DMS114 treated with DMSO at 0.1 percent for 48 hours (cell line): Measurements from ENCODE around the gene KSR1.

Experiments
- DNase-seq: peaks from one replicate; lab custom pipeline; 2025; ENCODE audit not compliant: unreplicated experiment; lab: John Stamatoyannopoulos, UW

KSR1 gene

DNA sequence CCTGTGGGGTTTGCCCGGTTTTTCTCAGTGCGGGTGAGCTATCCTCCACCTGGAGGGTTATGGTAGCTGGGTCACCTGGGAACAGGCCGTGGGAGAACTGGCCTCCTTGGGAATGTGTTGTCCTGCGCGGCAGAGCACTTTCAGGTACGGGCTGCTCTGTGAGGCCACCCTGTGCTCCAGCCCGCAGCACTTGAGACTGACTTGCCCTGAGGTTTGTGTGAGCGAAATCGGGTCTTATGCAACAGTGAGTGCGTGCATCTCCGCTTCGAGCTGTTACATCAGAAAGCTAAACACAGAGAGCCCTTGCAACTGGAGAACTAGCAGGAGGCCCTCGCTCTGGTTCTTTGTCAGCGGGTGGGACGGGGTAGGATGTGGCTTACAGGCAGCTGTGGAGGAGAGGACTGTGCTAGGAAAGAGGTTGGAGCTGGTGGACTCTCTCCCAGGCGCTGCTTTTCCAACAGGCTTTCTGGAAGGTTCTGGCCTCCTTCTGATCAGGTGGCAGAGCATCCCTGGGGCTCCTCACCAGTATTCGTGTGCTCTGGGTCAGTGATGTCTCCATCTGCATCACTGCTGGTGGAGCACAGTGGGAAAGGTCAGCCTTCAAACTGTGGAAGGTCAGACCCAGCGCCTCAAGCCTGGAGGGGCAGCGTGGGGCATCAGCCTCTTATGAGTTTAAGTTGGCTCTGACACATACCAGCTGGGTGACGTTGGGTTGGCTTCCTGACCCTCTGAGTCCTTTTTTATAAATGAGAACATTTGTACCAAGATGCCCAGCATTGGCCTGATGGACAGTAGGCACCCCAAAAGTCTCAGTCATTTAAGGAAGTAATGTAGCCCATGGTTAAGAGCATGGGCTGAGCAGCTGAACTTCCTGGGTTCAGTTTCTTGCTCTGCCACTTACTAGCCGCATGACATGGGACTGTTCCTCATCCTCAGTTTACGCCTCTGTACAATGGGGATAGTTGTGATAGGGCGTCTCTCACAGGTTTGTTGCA, 76.3 kb downstream of the KSR1 start:
- no peak for DNase-seq

DNA sequence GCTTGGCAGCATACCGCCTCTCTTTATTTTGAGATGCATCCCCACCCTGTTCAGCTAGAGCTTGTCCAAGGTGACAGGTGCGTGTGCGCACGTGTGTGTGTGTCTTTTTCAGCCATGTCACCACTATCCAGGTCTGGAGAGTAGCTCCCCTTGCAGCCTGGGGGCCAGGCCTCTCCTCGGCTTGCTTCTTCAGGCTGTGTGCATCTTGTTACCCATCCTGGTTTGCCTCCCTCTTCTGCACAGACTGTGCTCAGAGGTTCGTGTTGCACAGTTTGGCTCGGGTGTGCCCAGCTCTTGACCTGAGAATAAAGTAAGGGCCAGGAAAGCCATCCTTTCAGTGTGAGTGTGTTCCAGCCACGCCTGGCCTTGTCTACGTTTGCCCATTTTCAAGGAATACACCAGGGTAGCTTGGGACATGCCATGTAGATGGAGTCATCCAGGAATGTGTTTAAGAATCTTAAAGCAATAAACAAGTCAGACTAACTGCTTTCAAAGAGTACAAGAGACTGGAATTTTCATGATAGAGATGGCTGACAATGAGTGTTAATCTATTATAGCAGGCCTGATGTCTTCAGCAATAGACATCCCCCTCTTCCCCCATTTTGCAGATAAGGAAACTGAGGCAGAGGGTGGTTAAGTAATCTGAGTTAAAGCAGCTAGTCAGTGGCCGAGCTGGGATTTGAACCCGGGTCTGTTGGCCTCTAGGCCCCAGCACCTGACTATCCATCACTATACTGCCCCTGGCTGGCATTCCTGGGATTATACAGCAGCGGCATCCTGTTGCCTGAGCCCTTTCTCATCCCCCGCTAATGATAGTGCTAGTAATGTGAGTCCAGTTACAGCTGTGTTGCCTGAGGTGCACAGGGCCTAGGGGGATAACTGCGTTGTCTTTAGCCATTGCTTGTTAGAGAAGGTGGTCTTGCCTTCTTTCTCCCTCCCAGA, 77.9 kb downstream of the KSR1 start:
- no peak for DNase-seq

DNA sequence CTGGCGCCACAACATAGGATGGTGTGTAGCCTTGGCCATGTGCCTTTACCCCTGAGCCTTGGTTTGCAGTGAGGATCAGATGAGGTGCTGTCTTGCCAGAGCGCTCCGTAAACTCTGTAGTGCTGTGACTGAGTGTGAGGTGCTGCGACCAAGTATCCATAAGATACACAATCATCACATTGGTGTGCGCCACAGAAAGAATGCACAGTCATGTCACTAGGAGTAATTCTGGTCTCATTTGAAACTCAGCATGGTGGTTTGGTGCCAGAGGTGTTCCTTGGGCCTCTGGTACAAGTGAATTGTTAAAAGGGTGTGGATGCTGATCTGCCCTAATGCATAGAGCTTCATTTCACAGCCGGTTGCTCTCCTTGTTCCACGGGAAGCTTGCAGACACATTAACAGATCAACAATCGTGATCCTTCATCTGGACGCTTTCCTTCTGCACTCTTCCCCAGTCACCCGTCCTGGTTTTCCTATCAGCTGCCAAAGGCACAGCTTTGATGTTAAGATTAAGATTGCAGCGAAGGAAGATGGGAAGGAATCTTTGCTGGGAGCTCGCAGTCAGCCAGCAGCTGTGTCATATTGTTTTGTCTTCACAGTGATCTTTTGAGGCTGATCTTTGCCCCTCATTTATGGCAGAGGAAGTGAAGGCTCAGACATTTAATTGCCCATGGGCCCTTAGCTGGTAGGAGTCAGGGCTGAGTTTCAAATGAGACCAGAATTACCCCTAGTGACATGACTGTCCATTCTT, 79.1 kb downstream of the KSR1 start:
- no peak for DNase-seq

DNA sequence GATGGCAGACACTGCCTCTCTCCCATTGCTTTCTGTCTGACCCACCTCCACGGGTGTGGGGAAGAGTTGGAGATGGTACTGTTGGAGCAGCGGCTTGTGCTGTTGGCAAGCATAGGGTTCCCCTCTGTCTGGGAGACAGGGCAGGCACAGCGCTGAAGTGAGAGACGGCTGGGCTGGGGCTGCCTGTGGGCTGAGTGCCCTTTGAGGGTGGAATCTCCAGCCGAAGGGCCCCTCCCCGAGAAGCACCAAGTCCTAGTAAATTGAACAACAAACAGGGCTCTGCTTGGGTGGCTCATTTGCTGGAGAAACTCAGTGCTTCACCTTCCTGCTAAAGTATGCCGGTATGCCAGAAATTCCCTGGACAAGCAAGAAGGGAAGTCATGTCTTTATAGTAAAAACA, 79.7 kb downstream of the KSR1 start:
- no peak for DNase-seq

DNA sequence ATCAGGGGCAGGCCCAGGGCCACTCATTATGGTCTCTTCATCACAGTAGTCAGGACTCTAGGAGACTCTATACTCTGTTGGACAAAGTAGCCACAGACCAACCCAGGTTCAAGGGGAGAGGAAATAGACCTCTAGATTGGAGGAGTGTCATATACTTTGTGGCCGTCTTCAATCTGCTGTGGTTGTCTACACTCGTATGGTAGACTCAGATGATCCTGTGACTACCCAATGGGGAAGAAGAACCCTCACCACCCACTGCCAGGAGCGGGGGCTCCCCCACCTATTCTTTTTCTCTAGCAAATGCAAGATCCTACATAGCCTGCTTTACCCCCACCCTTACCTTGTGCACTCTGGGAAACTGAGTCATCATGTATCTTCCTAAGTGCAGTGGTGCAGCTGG, 80.5 kb downstream of the KSR1 start:
- DNase-seq = no peak

DNA sequence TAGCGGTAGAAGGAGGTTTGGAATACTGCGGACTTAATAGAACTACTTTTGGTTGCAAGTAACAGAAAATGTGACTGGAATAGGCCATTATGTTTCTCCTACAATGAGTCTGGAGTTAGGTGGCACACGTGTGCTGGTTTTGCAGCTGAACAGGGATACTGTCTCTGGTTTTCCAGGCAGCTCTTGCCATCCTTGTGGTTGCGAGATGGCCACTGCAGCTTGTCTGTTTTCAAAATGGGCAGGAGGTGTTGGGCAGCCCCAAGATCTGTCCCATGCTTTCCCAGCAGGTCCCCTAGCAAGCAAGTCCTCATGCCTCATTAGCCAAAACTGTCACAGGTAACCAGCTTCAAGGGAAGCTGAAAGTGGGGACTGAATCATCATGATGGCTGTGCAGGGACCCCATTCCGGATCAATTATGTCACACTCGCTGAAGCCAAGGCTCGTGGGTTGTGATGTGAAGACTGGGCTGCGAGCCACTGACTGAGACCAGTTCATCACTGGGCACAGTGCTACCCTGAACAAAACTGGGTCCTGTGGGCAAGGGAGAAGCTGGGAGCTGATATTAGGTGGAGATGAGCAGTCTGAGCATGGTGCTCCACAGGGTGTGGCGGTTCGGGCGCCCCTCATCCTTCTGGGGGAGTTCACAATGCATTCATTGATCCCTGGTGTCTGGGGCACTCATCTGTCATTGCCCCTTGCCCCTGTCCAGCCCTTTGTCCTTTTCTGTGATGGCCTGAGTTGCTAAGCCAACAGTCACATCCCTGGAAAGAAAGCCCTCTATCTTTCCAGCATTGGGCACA, 82.1 kb downstream of the KSR1 start:
- DNase-seq = no peak

DNA sequence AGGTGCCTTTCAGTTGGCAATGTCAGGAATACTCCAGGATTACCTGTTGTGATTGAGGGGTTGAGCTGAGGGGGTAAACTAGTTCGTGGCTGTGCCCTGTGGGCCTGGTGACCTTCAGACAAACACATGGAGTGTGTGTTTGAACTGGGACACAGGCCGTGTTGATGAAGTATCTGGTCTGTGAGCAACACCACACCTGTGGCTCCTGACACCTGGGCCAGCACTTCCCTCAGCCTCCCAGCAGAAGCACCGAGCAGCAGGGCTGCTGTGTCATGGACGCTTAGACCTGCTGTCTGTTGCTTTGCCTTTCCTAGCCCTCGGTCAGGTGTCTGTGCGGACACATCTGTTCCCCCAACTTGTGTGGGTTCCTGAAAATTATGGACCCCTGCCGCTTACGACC, 82.9 kb downstream of the KSR1 start:
- no peak for DNase-seq

DNA sequence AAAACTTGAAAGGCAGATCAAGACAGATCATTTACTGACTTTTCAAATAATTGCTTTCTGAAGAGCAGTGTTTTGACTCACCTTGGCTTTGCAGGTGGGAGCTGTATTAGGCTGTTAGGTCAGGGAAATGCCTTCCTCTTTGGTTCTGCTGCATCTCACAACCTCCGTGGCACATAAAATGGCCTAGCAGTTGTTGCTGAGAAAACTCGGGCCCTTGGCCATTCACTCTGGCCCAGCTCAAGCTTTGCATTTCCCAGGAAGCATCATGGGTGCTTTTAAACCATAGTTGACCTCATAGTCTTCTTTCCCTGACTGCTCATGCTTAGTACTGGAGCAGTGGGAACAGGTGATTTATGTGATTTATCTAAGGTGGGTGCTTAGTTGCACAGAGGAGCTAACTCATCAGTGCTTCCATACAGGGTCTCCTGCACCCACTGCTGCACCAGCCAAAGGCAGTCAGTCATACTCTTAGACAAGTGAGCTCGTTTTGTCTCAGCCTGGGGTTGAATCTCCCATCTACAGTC, 83.6 kb downstream of the KSR1 start:
- DNase-seq = no peak

DNA sequence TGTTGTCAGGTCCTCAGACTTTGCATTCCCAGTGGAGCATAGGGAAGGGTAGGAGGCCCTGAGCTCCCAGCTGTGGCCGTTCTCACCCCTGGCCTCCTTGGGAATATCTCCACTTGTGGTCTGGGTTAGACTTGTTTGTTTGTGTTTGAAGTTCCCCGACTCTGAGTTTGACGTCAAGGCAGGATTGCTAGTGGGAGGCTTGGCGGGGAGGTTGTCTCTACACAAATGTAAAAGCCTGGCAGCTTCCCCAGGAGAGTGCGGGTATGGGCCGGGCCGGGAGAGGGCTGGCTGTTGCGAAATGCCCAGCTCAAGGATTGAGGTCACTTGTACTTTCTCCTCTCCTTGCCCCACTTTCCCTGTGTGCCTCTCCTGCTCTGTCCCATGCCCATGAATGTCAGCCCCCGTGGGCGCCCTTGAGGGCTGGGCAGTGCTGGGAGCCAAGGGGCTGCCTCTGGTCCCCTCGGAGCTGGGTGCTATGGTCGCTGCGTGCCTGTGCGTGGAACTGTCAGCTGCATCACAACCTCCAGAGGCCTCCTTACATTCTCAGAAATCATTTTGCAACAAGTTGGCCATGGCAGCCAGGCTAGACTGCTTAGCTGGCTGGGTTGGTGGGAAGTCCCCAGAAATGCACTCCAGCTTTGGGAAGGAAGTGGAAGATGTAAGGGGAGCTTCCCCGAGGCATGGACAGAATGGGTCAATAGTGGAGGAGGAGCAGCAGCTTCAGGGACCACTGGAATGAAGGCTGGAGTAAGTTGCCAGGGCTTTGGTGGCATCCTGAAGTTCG, 84.3 kb downstream of the KSR1 start:
- DNase-seq = no peak

DNA sequence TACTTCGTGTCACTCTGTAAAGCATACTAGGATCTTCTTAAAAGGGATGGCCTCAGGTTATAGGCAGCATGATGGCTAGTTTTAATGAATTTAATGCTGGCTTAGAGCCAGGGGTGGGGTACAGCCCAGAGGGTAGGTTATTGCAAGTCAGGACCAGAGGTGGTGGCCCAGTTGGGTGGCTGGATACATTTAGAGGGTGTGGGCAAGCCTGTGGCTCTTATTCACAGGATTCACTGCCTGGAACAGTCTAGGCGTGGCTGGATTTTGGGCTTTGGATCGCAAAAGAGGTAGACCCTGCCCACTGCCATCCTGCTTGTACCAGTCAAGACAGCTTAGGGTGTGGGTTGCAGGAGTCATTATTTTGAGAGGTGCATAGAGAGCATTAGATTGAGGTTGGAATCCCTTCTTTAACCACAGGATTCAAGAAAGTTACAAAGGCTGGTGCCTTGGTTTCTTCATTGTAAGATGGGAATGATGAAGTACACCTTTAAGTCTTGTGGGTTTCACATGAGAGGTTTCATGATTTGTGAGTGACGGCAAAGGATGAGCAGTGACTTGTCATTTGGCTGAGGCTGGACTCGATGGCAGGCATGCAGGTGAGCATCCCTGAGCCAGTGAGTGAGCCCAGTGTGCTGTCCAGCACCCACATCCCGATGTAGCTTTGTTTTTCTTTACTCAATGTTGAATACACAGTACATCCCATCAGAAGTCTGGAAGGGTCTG, 85.2 kb downstream of the KSR1 start:
- DNase-seq = no peak

DNA sequence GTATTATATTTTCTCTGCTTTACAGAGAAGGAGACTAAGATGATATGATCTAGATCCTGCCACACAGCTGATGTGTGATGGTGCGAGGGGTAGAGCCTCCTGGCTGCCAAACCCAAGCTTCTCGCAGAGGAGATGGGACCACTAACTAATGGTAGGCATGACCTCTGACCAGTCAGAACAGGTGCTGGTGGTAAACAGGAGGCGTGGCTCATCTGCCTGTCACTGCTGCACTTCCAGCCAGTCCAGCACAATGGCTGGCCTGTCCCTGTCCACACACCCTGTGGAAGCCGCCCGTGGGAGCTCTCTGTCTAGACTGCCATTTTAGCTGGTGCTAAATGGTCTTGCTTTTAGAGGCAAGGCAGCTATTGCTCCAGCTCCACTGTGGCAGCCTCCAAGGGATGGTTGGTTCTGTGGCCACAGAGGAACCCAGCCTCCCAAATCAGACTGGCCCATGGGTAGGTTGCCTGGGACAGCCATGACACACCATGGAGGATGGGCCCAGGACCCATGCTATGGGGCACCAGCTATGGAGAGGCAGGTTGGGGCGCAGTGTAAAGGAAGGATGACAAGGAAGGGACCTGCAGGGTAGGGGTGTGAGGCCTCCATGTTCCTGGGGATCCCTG, 86.7 kb downstream of the KSR1 start:
- no peak for DNase-seq

DNA sequence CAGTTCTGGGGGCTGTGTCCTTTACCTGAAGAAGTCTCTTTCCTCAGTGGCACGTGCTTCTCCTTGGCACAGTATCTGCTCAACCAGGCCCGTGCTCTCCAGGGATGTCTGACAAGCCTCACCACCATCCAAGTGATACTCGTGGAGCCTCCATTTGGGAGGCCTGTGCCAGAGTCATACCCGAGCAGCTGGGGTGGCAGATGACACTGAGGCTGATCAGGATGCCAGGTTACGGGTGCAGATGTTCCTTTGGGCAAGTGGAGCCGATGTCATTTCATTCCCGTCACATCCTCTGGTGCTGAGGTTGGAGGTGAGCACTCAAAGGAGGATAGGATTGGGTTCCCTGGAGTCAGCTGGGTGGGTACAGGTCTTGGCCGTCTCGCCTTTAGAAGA, 87.2 kb downstream of the KSR1 start:
- DNase-seq = no peak

DNA sequence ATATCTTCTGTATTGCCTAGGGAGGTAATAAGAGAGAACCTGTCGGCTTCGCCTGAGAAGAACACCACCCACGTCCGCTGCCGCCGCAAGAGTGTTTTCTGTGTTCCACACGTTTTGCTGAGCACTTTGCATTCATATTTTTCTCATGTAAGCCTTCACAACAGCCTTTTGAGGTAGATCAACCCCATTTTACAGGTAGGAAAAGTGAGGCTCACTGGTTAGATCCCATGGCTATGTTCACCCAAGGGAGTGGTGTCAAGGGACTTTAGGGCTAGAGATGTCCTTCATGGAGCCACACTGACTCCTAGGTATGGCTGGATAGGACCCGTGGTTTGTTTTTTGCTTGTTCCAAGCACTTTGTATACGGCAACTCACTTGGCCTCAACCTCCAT, 87.7 kb downstream of the KSR1 start:
- no peak for DNase-seq

DNA sequence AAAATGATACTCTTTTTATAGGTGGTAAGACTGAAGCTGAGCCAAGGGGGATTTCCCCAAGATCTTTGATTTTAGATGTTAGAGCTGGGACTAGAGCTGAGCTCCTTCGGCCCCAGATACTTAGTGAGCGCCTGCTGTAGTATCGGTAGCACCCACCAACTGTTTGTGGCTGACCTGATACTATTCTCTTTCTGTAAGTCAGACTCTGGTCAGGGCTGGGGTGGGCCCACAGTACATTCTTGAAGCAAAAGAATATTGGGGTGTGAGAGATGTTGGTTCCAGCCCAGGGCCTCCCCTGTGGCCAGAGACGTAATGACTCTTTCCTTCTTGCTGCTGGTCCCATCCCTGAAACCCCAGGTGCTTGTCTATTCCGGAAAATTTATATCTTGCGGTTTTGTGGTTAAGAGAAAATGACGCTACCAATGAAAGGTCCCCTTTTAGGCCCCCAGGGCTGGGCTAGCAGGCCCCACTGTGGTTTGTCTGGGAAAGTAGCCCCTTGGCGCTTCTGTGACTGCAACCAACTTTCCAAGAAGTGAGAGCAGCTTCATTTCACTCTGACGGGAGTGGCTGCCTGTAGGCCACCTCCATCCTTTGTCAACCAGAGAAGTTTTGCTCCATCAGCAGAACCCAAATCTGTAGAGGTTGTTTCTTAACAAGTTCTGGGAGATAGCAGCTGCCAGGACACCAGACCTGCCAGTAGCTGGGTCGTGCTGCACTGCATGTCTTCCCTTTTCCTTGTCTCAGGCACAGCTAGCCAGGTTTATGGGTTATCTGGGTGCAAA, 88.3 kb downstream of the KSR1 start:
- DNase-seq = no peak

DNA sequence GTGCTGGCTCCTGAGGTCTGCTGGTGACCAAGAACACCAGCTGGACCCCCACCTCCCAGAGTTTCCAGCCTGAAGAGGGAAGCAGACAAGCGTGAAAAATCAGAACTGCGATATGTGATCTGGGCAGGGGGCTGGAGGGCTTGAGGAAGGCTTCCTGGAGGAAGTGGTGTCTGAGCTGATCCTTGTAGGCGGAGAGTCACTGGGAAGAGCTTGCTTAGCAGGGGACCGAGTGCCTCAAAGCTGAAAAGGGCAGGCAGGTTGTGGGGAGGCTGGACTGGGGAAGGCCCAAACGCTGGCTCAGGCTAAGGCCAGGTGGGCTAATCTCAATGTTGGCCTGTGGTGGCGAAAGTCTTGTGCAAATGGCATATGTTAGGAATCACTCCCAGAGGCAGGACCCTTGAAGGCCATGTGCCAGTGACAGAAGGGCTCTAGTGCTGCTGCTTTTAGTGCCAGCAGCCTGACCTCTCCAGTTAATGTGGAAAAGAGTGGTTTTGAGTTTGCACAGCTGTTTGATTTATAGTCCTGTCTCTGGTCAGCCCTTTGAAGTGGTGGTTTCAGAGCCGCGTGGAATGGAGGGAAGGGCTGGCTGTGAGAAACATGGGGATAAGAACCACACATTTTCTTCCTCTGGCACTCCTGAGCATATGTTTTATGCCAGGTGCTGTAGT, 89.4 kb downstream of the KSR1 start:
- no peak for DNase-seq

DNA sequence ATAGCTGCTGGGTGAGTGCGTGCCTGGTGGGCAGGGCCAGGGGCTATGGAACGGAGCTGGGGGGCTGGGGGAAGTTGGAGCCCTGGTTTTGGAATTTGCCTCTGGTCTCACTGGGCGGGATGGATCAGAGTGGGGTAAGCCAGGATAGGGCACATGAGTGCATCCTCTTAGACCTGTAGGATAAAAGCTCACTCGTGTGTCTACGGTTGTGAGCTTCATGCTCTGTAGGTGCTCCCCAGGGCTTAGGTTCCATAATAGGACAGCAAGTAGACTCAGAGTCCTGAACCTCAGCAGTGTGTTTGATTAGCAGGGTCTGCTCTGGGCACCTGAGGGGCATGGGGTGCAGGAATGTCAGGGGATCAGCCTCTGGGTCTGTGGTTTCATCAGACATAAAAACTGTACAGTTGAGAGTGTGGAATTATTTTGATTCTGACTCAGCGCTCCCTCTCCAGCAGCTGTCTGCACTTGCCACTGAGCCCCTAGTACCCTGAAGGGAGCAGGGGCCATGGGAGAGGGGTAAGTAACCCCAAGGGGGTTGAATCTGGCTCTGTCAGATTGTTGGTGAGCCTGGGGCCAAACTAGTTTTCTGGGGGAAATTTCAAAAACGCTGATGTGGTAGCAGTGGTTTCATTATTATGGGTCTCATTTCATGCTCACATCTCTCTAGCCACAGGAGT, 90.5 kb downstream of the KSR1 start:
- DNase-seq = no peak
